ENCODE results near the gene MGAT3. TPM values are rescaled to one million over a fixed set of nuclear protein-coding genes. Genes with fewer than 3 reads are reported as not detected.

The MGAT3 gene
- total and polyA plus RNA-seq, 2 of the 13 experiments (the other 11 are each of a cell fraction or from before 2014, with no cell fraction given) = 0.11 to 0.15 TPM

DNA sequence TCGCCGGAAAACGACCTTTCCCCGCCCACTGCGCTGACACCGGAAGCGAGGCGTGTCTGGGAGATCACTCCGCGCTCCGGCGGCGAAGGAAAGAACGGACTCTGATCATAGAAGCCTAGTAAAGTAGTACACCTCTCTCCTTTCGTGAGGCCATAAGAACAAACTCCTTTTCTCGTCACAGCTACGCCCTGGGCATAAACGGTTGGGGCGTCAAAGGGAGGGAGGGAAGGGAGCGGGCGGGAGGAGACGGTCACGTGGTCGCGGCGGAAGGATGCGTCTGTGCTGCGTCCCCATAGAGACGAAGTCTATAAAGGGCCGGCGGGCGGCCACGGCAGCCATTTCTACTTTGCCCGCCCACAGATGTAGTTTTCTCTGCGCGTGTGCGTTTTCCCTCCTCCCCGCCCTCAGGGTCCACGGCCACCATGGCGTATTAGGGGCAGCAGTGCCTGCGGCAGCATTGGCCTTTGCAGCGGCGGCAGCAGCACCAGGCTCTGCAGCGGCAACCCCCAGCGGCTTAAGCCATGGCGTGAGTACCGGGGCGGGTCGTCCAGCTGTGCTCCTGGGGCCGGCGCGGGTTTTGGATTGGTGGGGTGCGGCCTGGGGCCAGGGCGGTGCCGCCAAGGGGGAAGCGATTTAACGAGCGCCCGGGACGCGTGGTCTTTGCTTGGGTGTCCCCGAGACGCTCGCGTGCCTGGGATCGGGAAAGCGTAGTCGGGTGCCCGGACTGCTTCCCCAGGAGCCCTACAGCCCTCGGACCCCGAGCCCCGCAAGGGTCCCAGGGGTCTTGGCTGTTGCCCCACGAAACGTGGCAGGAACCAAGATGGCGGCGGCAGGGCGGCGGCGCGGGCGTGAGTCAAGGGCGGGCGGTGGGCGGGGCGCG is 63.7 kb downstream of the MGAT3 start, which contains the start of gene ATF4 (continued):
- no peak for TF ChIP-seq ATM (IDR thresholded peaks at IDR 0.05; ENCODE audit: borderline replicate concordance)
- no peak; the same call in 1 of the 2 replicates for TF ChIP-seq ZFP82 (CRISPR knock-in tag; IDR thresholded peaks at IDR 0.05; ENCODE audit: borderline replicate concordance)
- TF ChIP-seq ZNF124 (CRISPR knock-in tag; IDR thresholded peaks at IDR 0.05) = 0 out of 2 replicates have a peak, but pooled peaks have one; percentile 67
- peak; percentile 96 for TF ChIP-seq RBM22 (optimal IDR thresholded peaks at IDR 0.05; ENCODE audit: low read length)
- TF ChIP-seq HMG20B (CRISPR knock-in tag; conservative IDR thresholded peaks at IDR 0.05) = peak; percentile 50
- no peak for TF ChIP-seq ZNF749 (CRISPR knock-in tag; IDR thresholded peaks at IDR 0.05; ENCODE audit: borderline replicate concordance)
- TF ChIP-seq ZFP62 (CRISPR knock-in tag; IDR thresholded peaks at IDR 0.05) = no peak
- peak; percentile 33; the same call in 1 of the 2 replicates for TF ChIP-seq EEA1 (CRISPR knock-in tag; IDR thresholded peaks at IDR 0.05; ENCODE audit: borderline replicate concordance)
- TF ChIP-seq, protein P1, sequence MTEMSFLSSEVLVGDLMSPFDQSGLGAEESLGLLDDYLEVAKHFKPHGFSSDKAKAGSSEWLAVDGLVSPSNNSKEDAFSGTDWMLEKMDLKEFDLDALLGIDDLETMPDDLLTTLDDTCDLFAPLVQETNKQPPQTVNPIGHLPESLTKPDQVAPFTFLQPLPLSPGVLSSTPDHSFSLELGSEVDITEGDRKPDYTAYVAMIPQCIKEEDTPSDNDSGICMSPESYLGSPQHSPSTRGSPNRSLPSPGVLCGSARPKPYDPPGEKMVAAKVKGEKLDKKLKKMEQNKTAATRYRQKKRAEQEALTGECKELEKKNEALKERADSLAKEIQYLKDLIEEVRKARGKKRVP (CRISPR knock-in tag; IDR thresholded peaks at IDR 0.05) = peak in 1 of 2 experiments; percentile 74; a peak in 2 of 4 replicates
- TF ChIP-seq ZNF180 (CRISPR knock-in tag; IDR thresholded peaks at IDR 0.05; ENCODE audit: borderline replicate concordance, low read depth) = peak; percentile 94; the same call in 1 of the 2 replicates
- no peak for TF ChIP-seq NFIB (CRISPR knock-in tag; IDR thresholded peaks at IDR 0.05; ENCODE audit: borderline replicate concordance)
- peak; percentile 77 for TF ChIP-seq JUNB (CRISPR knock-in tag; IDR thresholded peaks at IDR 0.05; ENCODE audit: borderline replicate concordance)
- TF ChIP-seq, protein P2, sequence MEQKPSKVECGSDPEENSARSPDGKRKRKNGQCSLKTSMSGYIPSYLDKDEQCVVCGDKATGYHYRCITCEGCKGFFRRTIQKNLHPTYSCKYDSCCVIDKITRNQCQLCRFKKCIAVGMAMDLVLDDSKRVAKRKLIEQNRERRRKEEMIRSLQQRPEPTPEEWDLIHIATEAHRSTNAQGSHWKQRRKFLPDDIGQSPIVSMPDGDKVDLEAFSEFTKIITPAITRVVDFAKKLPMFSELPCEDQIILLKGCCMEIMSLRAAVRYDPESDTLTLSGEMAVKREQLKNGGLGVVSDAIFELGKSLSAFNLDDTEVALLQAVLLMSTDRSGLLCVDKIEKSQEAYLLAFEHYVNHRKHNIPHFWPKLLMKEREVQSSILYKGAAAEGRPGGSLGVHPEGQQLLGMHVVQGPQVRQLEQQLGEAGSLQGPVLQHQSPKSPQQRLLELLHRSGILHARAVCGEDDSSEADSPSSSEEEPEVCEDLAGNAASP (CRISPR knock-in tag; IDR thresholded peaks at IDR 0.05; ENCODE audit: borderline replicate concordance) = peak; percentile 60
- TF ChIP-seq TAF1 (CRISPR knock-in tag; IDR thresholded peaks at IDR 0.05) = peak; percentile 97
- TF ChIP-seq NFE2 (CRISPR knock-in tag; IDR thresholded peaks at IDR 0.05) = peak; percentile 54; the same call in 1 of the 2 replicates
- peak; percentile 50; the same call in 1 of the 2 replicates for TF ChIP-seq ZFP1 (CRISPR knock-in tag; IDR thresholded peaks at IDR 0.05)
- TF ChIP-seq, protein P3, sequence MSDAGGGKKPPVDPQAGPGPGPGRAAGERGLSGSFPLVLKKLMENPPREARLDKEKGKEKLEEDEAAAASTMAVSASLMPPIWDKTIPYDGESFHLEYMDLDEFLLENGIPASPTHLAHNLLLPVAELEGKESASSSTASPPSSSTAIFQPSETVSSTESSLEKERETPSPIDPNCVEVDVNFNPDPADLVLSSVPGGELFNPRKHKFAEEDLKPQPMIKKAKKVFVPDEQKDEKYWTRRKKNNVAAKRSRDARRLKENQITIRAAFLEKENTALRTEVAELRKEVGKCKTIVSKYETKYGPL (CRISPR knock-in tag; IDR thresholded peaks at IDR 0.05) = peak; percentile 43; the same call in 1 of the 2 replicates
- no peak for TF ChIP-seq MATR3 (CRISPR knock-in tag; IDR thresholded peaks at IDR 0.05)
- TF ChIP-seq ZNF614 (CRISPR knock-in tag; IDR thresholded peaks at IDR 0.05; ENCODE audit: borderline replicate concordance) = peak; percentile 80; the same call in 1 of the 2 replicates
- peak; percentile 86 for TF ChIP-seq ZNF274 (CRISPR knock-in tag; IDR thresholded peaks at IDR 0.05)
- 0 out of 2 replicates have a peak, but pooled peaks have one; percentile 60 for TF ChIP-seq DNMT1 (CRISPR knock-in tag; IDR thresholded peaks at IDR 0.05)
- peak; percentile 16; the same call in 1 of the 2 replicates for TF ChIP-seq STAG1 (CRISPR knock-in tag; IDR thresholded peaks at IDR 0.05)
- TF ChIP-seq ZFP41 (CRISPR knock-in tag; IDR thresholded peaks at IDR 0.05; ENCODE audit: borderline replicate concordance) = peak; percentile 94; the same call in 1 of the 2 replicates
- peak; percentile 59; the same call in 1 of the 2 replicates for TF ChIP-seq ZNF746 (CRISPR knock-in tag; IDR thresholded peaks at IDR 0.05)
